Measurements from ENCODE around the gene PRR12.
"Not testable (repeated sequence)": the region's sequence is repeated elsewhere in the genome, so short reads cannot be mapped to it uniquely, and the experiment has no call there.

Gene PRR12

DNA sequence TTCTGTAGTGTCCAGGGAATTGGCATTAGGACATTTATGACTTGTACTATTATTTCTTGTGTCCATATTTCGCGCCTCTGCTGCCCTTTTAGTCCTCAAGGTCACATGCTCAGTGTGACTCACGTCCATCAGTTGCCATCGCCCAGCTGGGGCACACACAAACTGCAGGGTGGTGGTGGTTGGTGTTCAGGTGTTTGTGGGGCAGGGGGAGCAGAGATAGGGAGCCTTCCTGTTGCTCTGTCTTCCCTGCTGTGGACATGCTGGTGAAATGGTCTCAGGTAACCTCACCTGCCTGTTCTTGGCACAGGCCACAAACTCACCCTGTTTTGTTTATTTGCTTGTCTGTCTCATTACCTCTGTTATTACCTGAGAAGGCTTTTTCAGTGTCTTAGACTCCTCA is 22.4 kb downstream of the PRR12 start:
- Histone ChIP-seq H3K4me3 (ENCODE audit: insufficient read length, low read depth) (no peak overlapping the region), H3K4me1 (ENCODE audit: insufficient read depth, insufficient read length) (peaks cover 2% of the 10 kb centered on the region), H3K36me3 (ENCODE audit: insufficient read depth, insufficient read length, low read length) (peaks cover 70% of the 10 kb centered on the region), H3K27me3 (ENCODE audit: insufficient read depth, insufficient read length) (no peaks in the 10 kb centered on the region), H3K9ac (ENCODE audit: insufficient read length, low read depth) (no peak overlapping the region), H3K9me3 (ENCODE audit: insufficient read depth, low read length) (no peaks in the 10 kb centered on the region)
- no peak for TF ChIP-seq ZNF274 (IDR thresholded peaks at IDR 0.05; ENCODE audit: low read depth, low read length)
- TF ChIP-seq YY1 (IDR thresholded peaks at IDR 0.05; ENCODE audit: insufficient read depth, insufficient read length) = no peak
- no peak for TF ChIP-seq SUZ12 (IDR thresholded peaks at IDR 0.05; ENCODE audit: extremely low read depth, insufficient read depth, insufficient read length)
- DNase-seq (ENCODE audit: low read depth, low spot score) = no peak

DNA sequence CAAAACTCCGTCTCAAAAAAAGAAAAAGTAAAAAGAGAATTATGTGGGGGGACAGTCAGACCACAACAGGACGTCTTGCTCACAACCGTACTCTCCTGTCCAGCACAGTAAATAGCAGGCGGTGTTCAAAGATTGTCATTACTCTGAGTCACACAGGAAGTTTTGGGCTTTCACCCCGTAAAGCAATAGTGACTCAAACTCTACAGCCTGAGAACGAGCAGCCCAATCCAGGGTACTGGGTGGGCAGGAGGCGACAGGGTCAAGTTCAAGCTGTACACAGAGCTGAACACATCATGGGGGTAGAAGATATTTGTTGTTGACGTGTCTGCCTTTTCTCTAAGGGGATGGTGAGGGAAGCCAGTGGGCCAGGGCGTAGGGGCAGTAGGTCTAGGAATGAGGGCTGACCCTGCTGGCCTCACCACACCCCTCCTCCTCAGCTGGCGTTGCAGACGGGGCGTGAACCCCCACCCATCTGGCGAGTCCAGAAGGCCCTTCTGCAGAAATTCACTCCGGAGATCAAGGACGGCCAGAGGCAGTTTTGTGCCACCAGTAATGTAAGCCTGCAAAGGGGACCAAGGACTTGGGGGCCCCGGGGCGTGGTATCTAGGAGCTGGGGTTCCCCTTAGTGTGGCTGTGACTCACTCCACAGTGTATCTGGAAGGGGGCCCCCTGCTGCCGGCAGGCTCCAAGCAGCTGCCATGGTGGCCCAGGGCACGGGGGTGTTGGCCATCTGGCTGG is 23.3 kb downstream of the PRR12 start:
- Histone ChIP-seq H3K4me3 (ENCODE audit: insufficient read length, low read depth) (no peak overlapping the region), H3K4me1 (ENCODE audit: insufficient read depth, insufficient read length) (peaks cover 2% of the 10 kb centered on the region), H3K9ac (ENCODE audit: insufficient read length, low read depth) (no peak overlapping the region), H3K36me3 (ENCODE audit: insufficient read depth, insufficient read length, low read length) (peaks cover 66% of the 10 kb centered on the region), H3K9me3 (ENCODE audit: insufficient read depth, low read length) (no peaks in the 10 kb centered on the region), H3K27me3 (ENCODE audit: insufficient read depth, insufficient read length) (no peaks in the 10 kb centered on the region)
- no peak for TF ChIP-seq YY1 (IDR thresholded peaks at IDR 0.05; ENCODE audit: insufficient read depth, insufficient read length)
- no peak for TF ChIP-seq ZNF274 (IDR thresholded peaks at IDR 0.05; ENCODE audit: low read depth, low read length)
- no peak for TF ChIP-seq SUZ12 (IDR thresholded peaks at IDR 0.05; ENCODE audit: extremely low read depth, insufficient read depth, insufficient read length)
- no peak for DNase-seq (ENCODE audit: low read depth, low spot score)

DNA sequence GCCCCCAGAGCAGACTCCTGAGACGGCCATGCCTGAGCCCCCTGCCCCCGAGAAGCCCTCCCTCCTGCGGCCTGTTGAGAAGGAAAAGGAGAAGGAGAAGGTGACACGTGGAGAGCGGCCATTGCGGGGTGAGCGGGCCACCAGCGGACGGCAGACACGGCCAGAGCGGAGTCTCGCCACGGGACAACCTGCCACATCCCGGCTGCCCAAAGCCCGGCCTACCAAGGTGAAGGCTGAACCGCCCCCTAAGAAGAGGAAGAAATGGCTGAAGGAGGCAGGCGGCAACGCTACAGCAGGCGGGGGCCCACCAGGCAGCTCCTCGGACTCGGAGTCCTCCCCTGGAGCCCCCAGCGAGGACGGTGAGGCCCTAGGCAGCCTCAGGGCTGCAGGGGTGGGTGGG is 24.9 kb downstream of the PRR12 start:
- Histone ChIP-seq H3K36me3 (ENCODE audit: insufficient read depth, insufficient read length, low read length) (peaks cover 65% of the 10 kb centered on the region), H3K27me3 (ENCODE audit: insufficient read depth, insufficient read length) (no peaks in the 10 kb centered on the region), H3K4me3 (ENCODE audit: insufficient read length, low read depth) (no peak overlapping the region), H3K9me3 (ENCODE audit: insufficient read depth, low read length) (no peaks in the 10 kb centered on the region), H3K9ac (ENCODE audit: insufficient read length, low read depth) (no peak overlapping the region), H3K4me1 (ENCODE audit: insufficient read depth, insufficient read length) (peaks cover 2% of the 10 kb centered on the region)
- TF ChIP-seq SUZ12 (IDR thresholded peaks at IDR 0.05; ENCODE audit: extremely low read depth, insufficient read depth, insufficient read length) (no peak), YY1 (IDR thresholded peaks at IDR 0.05; ENCODE audit: insufficient read depth, insufficient read length) (no peak), ZNF274 (IDR thresholded peaks at IDR 0.05; ENCODE audit: low read depth, low read length) (no peak)
- DNase-seq (ENCODE audit: low read depth, low spot score) = no peak

DNA sequence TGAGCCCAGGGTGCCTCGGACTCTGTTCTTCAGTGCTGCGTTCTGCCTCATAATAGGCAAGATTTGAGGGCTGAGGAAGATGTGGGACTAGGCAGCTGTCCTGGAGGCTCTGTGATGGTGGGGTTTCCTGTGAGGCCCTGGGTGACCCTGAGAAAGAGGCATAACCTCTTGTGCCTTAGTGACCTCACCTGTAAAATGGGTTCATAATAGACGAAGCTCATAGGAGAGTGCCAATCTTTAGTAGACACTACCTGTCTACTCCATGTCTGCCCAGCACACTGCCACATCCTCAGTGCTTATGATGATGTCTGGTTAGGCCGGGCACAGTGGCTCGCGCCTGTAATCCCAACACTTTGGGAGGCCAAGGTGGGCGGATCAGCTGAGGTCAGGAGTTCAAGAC is 25.6 kb downstream of the PRR12 start:
- no peak for TF ChIP-seq SUZ12 (IDR thresholded peaks at IDR 0.05; ENCODE audit: extremely low read depth, insufficient read depth, insufficient read length)
- TF ChIP-seq ZNF274 (IDR thresholded peaks at IDR 0.05; ENCODE audit: low read depth, low read length) = no peak
- no peak for TF ChIP-seq YY1 (IDR thresholded peaks at IDR 0.05; ENCODE audit: insufficient read depth, insufficient read length)
- no peaks in the 10 kb centered on the region for H3K27me3 ChIP-seq (ENCODE audit: insufficient read depth, insufficient read length)
- DNase-seq (ENCODE audit: low read depth, low spot score) = no peak
- H3K4me3 ChIP-seq (ENCODE audit: insufficient read length, low read depth) = no peak overlapping the region
- H3K9ac ChIP-seq (ENCODE audit: insufficient read length, low read depth) = no peak overlapping the region
- H3K9me3 ChIP-seq (ENCODE audit: insufficient read depth, low read length) = no peaks in the 10 kb centered on the region
- peaks cover 69% of the 10 kb centered on the region for H3K36me3 ChIP-seq (ENCODE audit: insufficient read depth, insufficient read length, low read length)
- peaks cover 2% of the 10 kb centered on the region for H3K4me1 ChIP-seq (ENCODE audit: insufficient read depth, insufficient read length)

DNA sequence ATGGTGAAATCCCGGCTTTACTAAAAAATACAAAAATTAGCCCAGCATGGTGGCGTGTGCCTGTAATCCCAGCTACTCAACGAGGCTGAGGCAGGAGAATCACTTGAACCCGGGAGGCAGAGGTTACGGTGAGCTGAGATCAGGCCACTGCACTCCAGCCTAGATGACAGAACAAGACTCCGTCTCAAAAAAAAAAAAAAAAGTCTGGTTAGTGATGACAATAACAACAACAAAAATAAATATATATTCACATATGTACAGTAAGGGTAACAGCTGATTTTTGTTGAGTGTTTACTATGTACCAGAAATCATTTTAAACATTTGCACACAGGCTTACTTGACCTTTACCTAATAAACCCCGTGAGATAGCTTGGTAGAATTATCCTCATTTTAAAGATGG is 26.0 kb downstream of the PRR12 start:
- no peak overlapping the region for H3K9ac ChIP-seq (ENCODE audit: insufficient read length, low read depth)
- no peak overlapping the region for H3K4me3 ChIP-seq (ENCODE audit: insufficient read length, low read depth)
- H3K9me3 ChIP-seq (ENCODE audit: insufficient read depth, low read length) = no peaks in the 10 kb centered on the region
- DNase-seq (ENCODE audit: low read depth, low spot score) = no peak
- TF ChIP-seq ZNF274 (IDR thresholded peaks at IDR 0.05; ENCODE audit: low read depth, low read length) (no peak), SUZ12 (IDR thresholded peaks at IDR 0.05; ENCODE audit: extremely low read depth, insufficient read depth, insufficient read length) (no peak), YY1 (IDR thresholded peaks at IDR 0.05; ENCODE audit: insufficient read depth, insufficient read length) (no peak)
- H3K4me1 ChIP-seq (ENCODE audit: insufficient read depth, insufficient read length) = peaks cover 2% of the 10 kb centered on the region
- H3K36me3 ChIP-seq (ENCODE audit: insufficient read depth, insufficient read length, low read length) = peaks cover 73% of the 10 kb centered on the region
- H3K27me3 ChIP-seq (ENCODE audit: insufficient read depth, insufficient read length) = no peaks in the 10 kb centered on the region

DNA sequence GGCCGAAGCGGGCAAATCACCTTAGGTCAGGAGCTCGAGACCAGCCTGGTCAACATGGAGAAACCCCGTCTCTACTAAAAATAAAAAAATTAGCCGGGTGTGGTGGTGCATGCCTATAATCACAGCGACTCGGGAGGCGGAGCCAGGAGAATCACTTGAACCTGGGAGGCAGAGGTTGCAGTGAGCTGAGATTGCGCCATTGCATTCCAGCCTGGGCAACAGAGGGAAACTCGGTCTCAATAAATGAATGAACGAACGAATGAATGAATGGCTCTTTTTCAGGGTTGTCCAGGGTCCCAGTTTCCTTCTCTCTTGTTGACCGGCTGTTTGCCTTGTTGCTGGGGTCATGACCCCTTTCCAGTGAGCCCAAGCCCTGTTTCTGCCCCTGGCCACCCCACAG is 26.9 kb downstream of the PRR12 start:
- H3K36me3 ChIP-seq (ENCODE audit: insufficient read depth, insufficient read length, low read length) = peaks cover 73% of the 10 kb centered on the region
- H3K9me3 ChIP-seq (ENCODE audit: insufficient read depth, low read length); H3K9ac ChIP-seq (ENCODE audit: insufficient read length, low read depth); DNase-seq (ENCODE audit: low read depth, low spot score); H3K27me3 ChIP-seq (ENCODE audit: insufficient read depth, insufficient read length); H3K4me1 ChIP-seq (ENCODE audit: insufficient read depth, insufficient read length); H3K4me3 ChIP-seq (ENCODE audit: insufficient read length, low read depth): not testable (repeated sequence)

DNA sequence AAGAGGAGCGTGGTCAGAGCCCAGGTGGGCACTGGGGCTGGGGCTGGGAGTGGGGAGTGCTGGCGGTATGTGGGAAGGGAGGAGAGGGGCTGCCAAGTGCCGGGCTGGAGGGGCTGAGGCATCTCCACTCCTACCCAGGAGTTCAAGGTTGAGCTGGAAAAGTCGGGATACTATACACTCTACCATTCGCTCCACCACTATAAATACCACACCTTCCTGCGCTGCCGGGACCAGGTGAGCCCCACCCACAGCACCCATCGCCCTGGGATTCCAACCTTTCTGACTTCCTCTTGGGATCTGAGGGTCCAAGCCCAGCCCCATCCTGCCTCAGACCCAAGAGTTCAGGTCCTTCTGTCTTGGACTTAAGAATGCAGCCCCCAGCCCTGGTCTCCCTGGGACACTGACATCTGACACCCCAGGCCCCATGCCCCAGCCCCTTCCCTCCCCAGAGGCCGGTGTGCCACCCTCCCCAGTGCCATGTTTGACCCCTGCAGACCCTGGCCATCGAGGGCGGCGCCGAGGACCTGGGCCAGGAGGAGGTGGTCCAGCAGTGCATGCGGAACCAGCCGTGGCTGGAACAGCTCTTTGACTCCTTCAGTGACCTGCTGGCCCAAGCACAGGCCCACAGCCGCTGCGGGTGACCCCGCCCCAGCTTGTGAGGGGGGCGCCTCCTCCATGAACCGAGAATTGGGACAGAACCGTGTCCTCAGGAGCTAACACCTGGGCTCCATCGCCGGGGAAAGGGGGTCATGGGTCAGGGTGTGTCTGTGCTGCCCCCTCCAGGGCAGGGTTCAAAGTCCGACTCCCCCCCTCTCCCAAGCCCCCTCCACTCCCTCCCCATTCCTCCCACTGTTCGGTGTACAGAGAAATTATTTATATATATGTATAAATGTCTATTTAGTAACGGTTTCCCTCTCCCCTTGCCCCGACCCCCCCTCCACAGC is 34.3 kb downstream of the PRR12 start:
- Histone ChIP-seq H3K36me3 (ENCODE audit: insufficient read depth, insufficient read length, low read length) (peaks cover 52% of the 10 kb centered on the region), H3K9ac (ENCODE audit: insufficient read length, low read depth) (no peak overlapping the region), H3K4me3 (ENCODE audit: insufficient read length, low read depth) (no peak overlapping the region), H3K9me3 (ENCODE audit: insufficient read depth, low read length) (no peaks in the 10 kb centered on the region), H3K4me1 (ENCODE audit: insufficient read depth, insufficient read length) (no peaks in the 10 kb centered on the region), H3K27me3 (ENCODE audit: insufficient read depth, insufficient read length) (no peaks in the 10 kb centered on the region)
- no peak for DNase-seq (ENCODE audit: low read depth, low spot score)
- TF ChIP-seq YY1 (IDR thresholded peaks at IDR 0.05; ENCODE audit: insufficient read depth, insufficient read length) (no peak), ZNF274 (IDR thresholded peaks at IDR 0.05; ENCODE audit: low read depth, low read length) (no peak), SUZ12 (IDR thresholded peaks at IDR 0.05; ENCODE audit: extremely low read depth, insufficient read depth, insufficient read length) (no peak)

Data from NT2/D1 (cell line).